ENCODE measurements around the gene ZNF391. TPM values are rescaled to one million over a fixed set of nuclear protein-coding genes. Genes with fewer than 3 reads are reported as not detected.

The ZNF391 gene
- total and polyA plus RNA-seq, 2 donors (not counting 3 experiments of a cell fraction or from before 2014, with no cell fraction given), result 0.17 to 0.42 TPM

- no peak overlapping the region for H3K4me3 ChIP-seq (replicated peaks in 1 of 3; ENCODE audit: insufficient read depth in 1 of 3, low read depth in 1 of 3, low read length in 3 of 3)
- dilution Hi-C loops (cut with MboI; ENCODE audit: extremely low pct_ligation_motif_present, low sequenced_read_pairs), result no loop called here
- FAIRE-seq, result no peak
- no peak for DNase-seq (ENCODE audit: low read depth, low spot score)
- no TSS peak for BruUV-seq (replicated peaks)
- TF ChIP-seq MAX (IDR thresholded peaks at IDR 0.05; ENCODE audit: insufficient read depth, insufficient read length) (no peak), MYC (IDR thresholded peaks at IDR 0.05; ENCODE audit: low read depth, low read length) (no peak), FOS (IDR thresholded peaks at IDR 0.05; ENCODE audit: borderline replicate concordance, insufficient read depth, low read length) (no peak), CTCF (IDR thresholded peaks at IDR 0.05; ENCODE audit: extremely low read depth in 1 of 2, insufficient read depth in 1 of 2, low read depth in 1 of 2, low read length in 2 of 2) (no peak), POLR2A (IDR thresholded peaks at IDR 0.05; ENCODE audit: low read depth, low read length) (no peak), GATA2 (IDR thresholded peaks at IDR 0.05; ENCODE audit: insufficient read depth, insufficient read length, low read depth, low read length) (no peak), EZH2 (IDR thresholded peaks at IDR 0.05; ENCODE audit: borderline replicate concordance, low read depth, low read length, severe bottlenecking) (no peak), POLR2AphosphoS5 (IDR thresholded peaks at IDR 0.05; ENCODE audit: insufficient read depth, low read depth, low read length) (no peak), JUN (IDR thresholded peaks at IDR 0.05; ENCODE audit: borderline replicate concordance, insufficient read depth, insufficient read length, low read depth) (no peak)
- H2AFZ ChIP-seq (ENCODE audit: low read depth, low read length), result no peak overlapping the region
- no peaks in the 10 kb centered on the region for H3K79me2 ChIP-seq (ENCODE audit: control insufficient read depth, insufficient read depth, low read length)
- ChIA-PET POLR2A (no interaction called here), CTCF (no interaction called here)
- no peaks in the 10 kb centered on the region for H3K4me1 ChIP-seq (ENCODE audit: control insufficient read depth, extremely low read depth, insufficient read depth, low read length)
- no peak overlapping the region for H3K9ac ChIP-seq (replicated peaks; ENCODE audit: extremely low read depth, insufficient read depth, low read length)
- intact Hi-C loops (cut with micrococcal nuclease), result no loop called here
- H4K20me1 ChIP-seq (replicated peaks; ENCODE audit: control insufficient read depth, extremely low read depth, insufficient read depth, low read length), result no peaks in the 10 kb centered on the region
- no peaks in the 10 kb centered on the region for H3K36me3 ChIP-seq (ENCODE audit: control insufficient read depth in 2 of 2, extremely low read depth in 1 of 2, insufficient read depth in 2 of 2, low read length in 2 of 2)
- H3K27me3 ChIP-seq (ENCODE audit: control insufficient read depth in 2 of 2, insufficient read depth in 2 of 2, low read length in 2 of 2), result no peaks in the 10 kb centered on the region
- H3K9me1 ChIP-seq (replicated peaks; ENCODE audit: control insufficient read depth, extremely low read depth, insufficient read depth, low read length), result no peaks in the 10 kb centered on the region
- H3K27ac ChIP-seq (ENCODE audit: insufficient read depth, low read depth, low read length), result no peak overlapping the region
- no peak overlapping the region for H3K4me2 ChIP-seq (ENCODE audit: insufficient read depth, low read length)
- no peaks in the 10 kb centered on the region for H3K9me3 ChIP-seq (replicated peaks; ENCODE audit: control insufficient read depth, insufficient read depth, low read length)
These were observed 40.4 kb downstream of the ZNF391 start for GRCh38 chr6:27428966-27429365.
